ENCODE measurements around the gene OTUB1. TPM values are rescaled to one million over a fixed set of nuclear protein-coding genes. Genes with fewer than 3 reads are reported as not detected.

OTUB1 gene
- total and polyA plus RNA-seq, 2 of the 4 experiments (the other 2 are of a cell fraction) = 69.0 to 168 TPM

DNA sequence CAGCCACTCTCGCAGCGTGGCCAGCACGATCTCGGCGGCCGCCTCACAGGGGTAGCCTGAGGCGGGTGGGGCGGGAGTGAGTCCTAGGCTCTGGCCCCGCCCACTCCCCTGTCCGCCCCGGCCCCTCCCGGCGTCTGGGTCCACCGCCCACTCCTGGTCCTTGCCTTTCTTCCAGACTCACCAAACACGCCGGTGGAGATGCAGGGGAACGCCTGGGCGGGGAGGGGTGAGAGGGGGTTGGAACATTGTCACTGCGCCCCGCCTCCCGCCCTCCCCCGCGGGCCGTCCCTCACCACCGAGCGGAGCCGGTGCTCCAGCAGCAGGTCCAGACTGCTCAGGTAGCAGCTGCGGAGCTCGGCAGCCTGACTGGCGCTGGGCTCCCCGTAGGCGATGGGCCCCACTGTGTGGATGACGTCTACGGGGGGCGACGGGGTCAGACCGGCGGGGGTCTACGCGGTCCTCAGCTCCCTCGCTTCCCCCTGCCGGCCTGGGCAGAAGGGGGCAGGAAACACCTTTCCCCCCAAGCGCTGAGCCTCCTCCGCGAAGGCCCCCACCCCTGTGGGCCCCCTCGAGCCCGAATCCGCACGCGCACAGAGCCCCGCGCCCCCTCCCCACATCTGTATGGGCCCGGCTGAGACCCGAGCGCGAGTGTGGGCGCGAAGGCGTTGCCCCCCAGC is 13.2 kb downstream of the OTUB1 start:
- Histone ChIP-seq H3K56ac (ENCODE audit: extremely low read depth, insufficient read depth, low read length) (no peak overlapping the region), H3K9me1 (ENCODE audit: insufficient read depth, low read length) (0 out of 2 replicates have a peak, but pooled peaks cover 3% of the 10 kb centered on the region), H3K4ac (ENCODE audit: low read depth, low read length) (no peak overlapping the region), H3K18ac (ENCODE audit: low read depth, low read length) (no peak overlapping the region), H3K27me3 (ENCODE audit: control insufficient read depth, insufficient read depth, low read length) (no peaks in the 10 kb centered on the region), H3K9me3 (ENCODE audit: control insufficient read depth, insufficient read depth, low read length) (no peaks in the 10 kb centered on the region), H4K8ac (ENCODE audit: low read depth in 2 of 2, low read length in 2 of 2) (no peak overlapping the region), H3K14ac (replicated peaks; ENCODE audit: low read depth, low read length) (no peak overlapping the region), H4K20me1 (ENCODE audit: insufficient read depth, low read length) (peaks cover 23% of the 10 kb centered on the region), H2BK120ac (ENCODE audit: low read depth, low read length) (no peak overlapping the region), H3K79me1 (ENCODE audit: low read depth in 1 of 2, low read length in 2 of 2) (peaks cover 4 to 14% of the 10 kb centered on the region in 2 experiments; a peak in 3 of 4 replicates), H3K4me2 (ENCODE audit: low read depth, low read length) (no peak overlapping the region), H4K5ac (ENCODE audit: low read depth, low read length) (no peak overlapping the region), H4K91ac (ENCODE audit: insufficient read depth, low read depth, low read length) (no peak overlapping the region), H2BK15ac (ENCODE audit: low read depth, low read length) (no peak overlapping the region), H3K9ac (ENCODE audit: low read depth, low read length) (no peak overlapping the region), H3K27ac (ENCODE audit: insufficient read depth, low read length) (no peak overlapping the region), H2AFZ (replicated peaks; ENCODE audit: low read length, poor library complexity) (peak overlapping the region; percentile 21), H2BK5ac (ENCODE audit: low read depth, low read length, poor library complexity, severe bottlenecking) (no peak overlapping the region), H3K36me3 (ENCODE audit: control insufficient read depth, insufficient read depth, low read length) (peaks cover 35% of the 10 kb centered on the region), H3K23ac (ENCODE audit: low read depth, low read length) (no peak overlapping the region), H3K4me1 (ENCODE audit: control insufficient read depth, insufficient read depth, low read length) (0 out of 2 replicates have a peak, but pooled peaks cover 1% of the 10 kb centered on the region), H2AK9ac (replicated peaks; ENCODE audit: low read depth, low read length, poor library complexity) (no peak overlapping the region), H3K4me3 (ENCODE audit: insufficient read depth, low read depth, low read length) (no peak overlapping the region), H2AK5ac (ENCODE audit: low read depth, low read length) (no peak overlapping the region), H2BK20ac (ENCODE audit: low read depth, low read length) (no peak overlapping the region)
- ChIA-PET POLR2A (ENCODE audit: unreplicated experiment) (no interaction called here), CTCF (no interaction called here)
- WGBS, 2 experiments (ENCODE audit: extremely low coverage in 2 of 2, insufficient read length in 1 of 2) = 56% methylated on average over 14 of the region's 59 CpGs; no CpG with 5 or more reads in 1 of the 2 experiments
- DNase-seq (no peak), ATAC-seq (ENCODE audit: low read depth) (peak; percentile 5)
- dilution Hi-C loops (cut with HindIII; ENCODE audit: low sequenced_read_pairs, unreplicated experiment) (no loop called here), in situ Hi-C loops (cut with MboI; ENCODE audit: low sequenced_read_pairs) (no loop called here), intact Hi-C loops (cut with micrococcal nuclease) (loop anchor here (1.0 to 10.0 kb wide), 2 partner anchors 149 to 305 kb away; partner anchors contain the start of genes CATSPERZ and ESRRA)
- TF ChIP-seq MXI1 (IDR thresholded peaks at IDR 0.05; ENCODE audit: borderline replicate concordance, low read depth, low read length) (no peak), NFE2L2 (IDR thresholded peaks at IDR 0.05; ENCODE audit: low read depth, low read length) (no peak), CEBPB (IDR thresholded peaks at IDR 0.05; ENCODE audit: low read depth, low read length) (no peak), SMC3 (IDR thresholded peaks at IDR 0.05; ENCODE audit: low read depth, low read length) (no peak), RCOR1 (IDR thresholded peaks at IDR 0.05; ENCODE audit: insufficient replicate concordance, low read length) (no peak), CHD1 (IDR thresholded peaks at IDR 0.05; ENCODE audit: low read depth, low read length) (no peak), MAFK (IDR thresholded peaks at IDR 0.05; ENCODE audit: low read depth, low read length) (no peak)
- TF ChIP-seq, protein P1, sequence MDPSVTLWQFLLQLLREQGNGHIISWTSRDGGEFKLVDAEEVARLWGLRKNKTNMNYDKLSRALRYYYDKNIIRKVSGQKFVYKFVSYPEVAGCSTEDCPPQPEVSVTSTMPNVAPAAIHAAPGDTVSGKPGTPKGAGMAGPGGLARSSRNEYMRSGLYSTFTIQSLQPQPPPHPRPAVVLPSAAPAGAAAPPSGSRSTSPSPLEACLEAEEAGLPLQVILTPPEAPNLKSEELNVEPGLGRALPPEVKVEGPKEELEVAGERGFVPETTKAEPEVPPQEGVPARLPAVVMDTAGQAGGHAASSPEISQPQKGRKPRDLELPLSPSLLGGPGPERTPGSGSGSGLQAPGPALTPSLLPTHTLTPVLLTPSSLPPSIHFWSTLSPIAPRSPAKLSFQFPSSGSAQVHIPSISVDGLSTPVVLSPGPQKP (IDR thresholded peaks at IDR 0.05; ENCODE audit: borderline replicate concordance, low read depth, low read length) = no peak
- TF ChIP-seq, protein P2, sequence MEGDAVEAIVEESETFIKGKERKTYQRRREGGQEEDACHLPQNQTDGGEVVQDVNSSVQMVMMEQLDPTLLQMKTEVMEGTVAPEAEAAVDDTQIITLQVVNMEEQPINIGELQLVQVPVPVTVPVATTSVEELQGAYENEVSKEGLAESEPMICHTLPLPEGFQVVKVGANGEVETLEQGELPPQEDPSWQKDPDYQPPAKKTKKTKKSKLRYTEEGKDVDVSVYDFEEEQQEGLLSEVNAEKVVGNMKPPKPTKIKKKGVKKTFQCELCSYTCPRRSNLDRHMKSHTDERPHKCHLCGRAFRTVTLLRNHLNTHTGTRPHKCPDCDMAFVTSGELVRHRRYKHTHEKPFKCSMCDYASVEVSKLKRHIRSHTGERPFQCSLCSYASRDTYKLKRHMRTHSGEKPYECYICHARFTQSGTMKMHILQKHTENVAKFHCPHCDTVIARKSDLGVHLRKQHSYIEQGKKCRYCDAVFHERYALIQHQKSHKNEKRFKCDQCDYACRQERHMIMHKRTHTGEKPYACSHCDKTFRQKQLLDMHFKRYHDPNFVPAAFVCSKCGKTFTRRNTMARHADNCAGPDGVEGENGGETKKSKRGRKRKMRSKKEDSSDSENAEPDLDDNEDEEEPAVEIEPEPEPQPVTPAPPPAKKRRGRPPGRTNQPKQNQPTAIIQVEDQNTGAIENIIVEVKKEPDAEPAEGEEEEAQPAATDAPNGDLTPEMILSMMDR (conservative IDR thresholded peaks at IDR 0.05; ENCODE audit: low read depth, low read length) = no peak
- BruUV-seq (replicated peaks) = no TSS peak
